SK-N-SH treated with all-trans-retinoic acid at 6 μM for 48 hours (cell line): ENCODE measurements around the gene SLC45A1.

ENCODE experiments used
- RARB ChIP-seq: fragments of 250-450 bp; sonication (Bioruptor Pico); IDR thresholded peaks from 2 replicates; pipeline ENCODE4 v1.8.0; 2021; ENCODE audit warnings: mild to moderate bottlenecking, moderate library complexity
- ZNF70 ChIP-seq: fragments of 450-650 bp; formaldehyde crosslinking; IDR thresholded peaks from 2 replicates; pipeline ENCODE4 v1.5.0; 2020; ENCODE audit warnings: mild to moderate bottlenecking, moderate library complexity
- TF ChIP-seq, protein P1 (sequence below): fragments of 250-450 bp; sonication (Bioruptor Pico); IDR thresholded peaks from 2 replicates; pipeline ENCODE4 v1.5.1; 2021; ENCODE audit warnings: mild to moderate bottlenecking, moderate library complexity

DNA sequence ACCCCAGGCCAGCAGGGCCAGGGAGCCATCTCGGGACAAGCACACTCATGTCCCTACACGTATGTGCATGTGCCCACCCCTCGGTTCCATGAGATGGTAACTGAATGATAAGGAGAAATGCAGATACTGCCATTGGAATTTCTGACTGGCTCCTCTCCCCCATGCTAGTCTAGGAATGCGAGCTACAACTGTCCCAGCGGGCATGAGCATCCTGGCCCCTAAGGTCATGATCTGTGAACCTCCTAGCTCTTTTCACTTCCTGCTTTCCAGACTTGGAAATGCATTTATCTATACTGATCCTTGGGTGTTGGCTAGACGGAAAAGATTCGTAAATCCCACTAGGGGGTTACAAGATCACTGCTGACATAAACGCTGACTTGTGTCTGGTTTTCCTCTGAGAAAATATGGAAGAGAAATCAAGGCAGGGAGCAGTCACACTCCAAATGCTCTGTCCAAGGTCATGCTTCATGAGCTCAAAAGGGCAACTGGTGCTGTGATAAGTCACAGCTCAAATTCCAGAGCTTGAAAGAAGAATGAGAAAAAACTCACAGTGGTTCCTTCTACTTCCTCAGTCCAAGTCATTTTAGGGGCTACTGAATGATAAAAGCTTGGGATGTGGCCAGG is 49.8 kb downstream of the SLC45A1 start:
- no peak for TF ChIP-seq ZNF70 (CRISPR knock-in tag)
- TF ChIP-seq RARB (CRISPR knock-in tag), result no peak
- TF ChIP-seq, protein P1, sequence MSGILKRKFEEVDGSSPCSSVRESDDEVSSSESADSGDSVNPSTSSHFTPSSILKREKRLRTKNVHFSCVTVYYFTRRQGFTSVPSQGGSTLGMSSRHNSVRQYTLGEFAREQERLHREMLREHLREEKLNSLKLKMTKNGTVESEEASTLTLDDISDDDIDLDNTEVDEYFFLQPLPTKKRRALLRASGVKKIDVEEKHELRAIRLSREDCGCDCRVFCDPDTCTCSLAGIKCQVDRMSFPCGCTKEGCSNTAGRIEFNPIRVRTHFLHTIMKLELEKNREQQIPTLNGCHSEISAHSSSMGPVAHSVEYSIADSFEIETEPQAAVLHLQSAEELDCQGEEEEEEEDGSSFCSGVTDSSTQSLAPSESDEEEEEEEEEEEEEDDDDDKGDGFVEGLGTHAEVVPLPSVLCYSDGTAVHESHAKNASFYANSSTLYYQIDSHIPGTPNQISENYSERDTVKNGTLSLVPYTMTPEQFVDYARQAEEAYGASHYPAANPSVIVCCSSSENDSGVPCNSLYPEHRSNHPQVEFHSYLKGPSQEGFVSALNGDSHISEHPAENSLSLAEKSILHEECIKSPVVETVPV (CRISPR knock-in tag), result no peak
